IMR-90 (cell line): ENCODE results near the gene IDI2. TPM values are rescaled to one million over a fixed set of nuclear protein-coding genes. Genes with fewer than 3 reads are reported as not detected.
"Not testable (repeated sequence)": the region's sequence is repeated elsewhere in the genome, so short reads cannot be mapped to it uniquely, and the experiment has no call there.

ENCODE experiments used
- ATAC-seq: fragments of 200-7000 bp; cut with Tn5 transposase; 2 replicates; pipeline ENCODE4 v1.9.1; 2020; ENCODE audit warnings: low read depth, mild to moderate bottlenecking, moderate library complexity
- BruUV-seq: library from RNA; stranded (reverse); fragments of 400-500 nt; replicated peaks from 2 replicates; lab custom pipeline; 2021; lab: Mats Ljungman, UMichigan
- CTCF ChIA-PET: fragments of 300-600 bp; formaldehyde crosslinking; extraction: SDS; loops from one replicate; lab custom pipeline; 2021; ENCODE audit warnings: antibody characterized with exemption; lab: Yijun Ruan, JAX
- POLR2A ChIA-PET: fragments of 300-600 bp; sonication (Branson Sonifier 250); formaldehyde crosslinking; loops from one replicate; lab custom pipeline; 2022; ENCODE audit warnings: antibody characterized with exemption; ENCODE audit not compliant: unreplicated experiment; lab: Charles Lee
- DNase-seq: peaks from one replicate; pipeline ENCODE4 v3.0.0; 2013
- H2AFZ ChIP-seq: replicated peaks from 2 replicates; pipeline ENCODE3; 2013; ENCODE audit warnings: low read length, mild to moderate bottlenecking; ENCODE audit not compliant: poor library complexity
- H2AK5ac ChIP-seq: 2 replicates; pipeline ENCODE4 v1.6.1; 2013; ENCODE audit warnings: low read depth, low read length, inconsistent platforms
- H2AK9ac ChIP-seq: replicated peaks from 2 replicates; pipeline ENCODE3; 2013; ENCODE audit warnings: mild to moderate bottlenecking, low read depth, low read length, moderate library complexity; ENCODE audit not compliant: poor library complexity
- H2BK120ac ChIP-seq: 2 replicates; pipeline ENCODE4 v1.6.1; 2013; ENCODE audit warnings: low read depth, low read length, inconsistent platforms
- H2BK15ac ChIP-seq: 3 replicates; pipeline ENCODE4 v1.6.1; 2013; ENCODE audit warnings: low read depth, low read length, inconsistent platforms
- H2BK20ac ChIP-seq: 2 replicates; pipeline ENCODE4 v1.6.1; 2013; ENCODE audit warnings: low read depth, mild to moderate bottlenecking, inconsistent platforms, low read length, moderate library complexity
- H2BK5ac ChIP-seq: 2 replicates; pipeline ENCODE4 v1.6.1; 2013; ENCODE audit warnings: mild to moderate bottlenecking, low read depth, low read length, inconsistent platforms; ENCODE audit not compliant: poor library complexity, severe bottlenecking
- H3K14ac ChIP-seq: replicated peaks from 2 replicates; pipeline ENCODE4 v1.6.1; 2013; ENCODE audit warnings: low read depth, low read length, inconsistent platforms
- H3K18ac ChIP-seq: 2 replicates; pipeline ENCODE4 v1.6.1; 2013; ENCODE audit warnings: low read depth, low read length, control low read depth
- H3K23ac ChIP-seq: 2 replicates; pipeline ENCODE4 v1.6.1; 2013; ENCODE audit warnings: low read depth, low read length, inconsistent platforms
- H3K27ac ChIP-seq: 2 replicates; pipeline ENCODE4 v1.5.1; 2013; ENCODE audit warnings: mild to moderate bottlenecking, control low read depth, low read length; ENCODE audit not compliant: insufficient read depth
- H3K27me3 ChIP-seq: 2 replicates; pipeline ENCODE4 v1.6.1; 2013; ENCODE audit warnings: low read length; ENCODE audit not compliant: control insufficient read depth, insufficient read depth
- H3K36me3 ChIP-seq: 2 replicates; pipeline ENCODE4 v1.6.1; 2013; ENCODE audit warnings: low read length, mixed read lengths; ENCODE audit not compliant: control insufficient read depth, insufficient read depth
- H3K4ac ChIP-seq: 2 replicates; pipeline ENCODE4 v1.6.1; 2013; ENCODE audit warnings: low read depth, low read length, inconsistent platforms
- H3K4me1 ChIP-seq: 2 replicates; pipeline ENCODE4 v1.6.1; 2013; ENCODE audit warnings: low read length, mixed read lengths; ENCODE audit not compliant: control insufficient read depth, insufficient read depth
- H3K4me2 ChIP-seq: 2 replicates; pipeline ENCODE4 v1.6.1; 2013; ENCODE audit warnings: low read depth, mild to moderate bottlenecking, control low read depth, low read length, moderate library complexity
- H3K4me3 ChIP-seq: 2 replicates; pipeline ENCODE4 v1.5.1; 2013; ENCODE audit warnings: low read depth, mild to moderate bottlenecking, control low read depth, low read length, moderate library complexity; ENCODE audit not compliant: insufficient read depth
- H3K56ac ChIP-seq: 2 replicates; pipeline ENCODE4 v1.6.1; 2013; ENCODE audit warnings: low read length, inconsistent platforms; ENCODE audit not compliant: insufficient read depth; ENCODE audit errors: extremely low read depth
- H3K79me1 ChIP-seq, 2 experiments: 2 replicates each; pipeline ENCODE4 v1.6.1; 2013; ENCODE audit warnings: low read length in 2 of 2, inconsistent platforms in 1 of 2, low read depth in 1 of 2
- H3K9ac ChIP-seq: 2 replicates; pipeline ENCODE4 v1.6.1; 2013; ENCODE audit warnings: low read depth, low read length, control low read depth
- H3K9me1 ChIP-seq: 2 replicates; pipeline ENCODE4 v1.6.1; 2013; ENCODE audit warnings: low read length, inconsistent platforms; ENCODE audit not compliant: insufficient read depth
- H3K9me3 ChIP-seq: 2 replicates; pipeline ENCODE4 v1.6.1; 2013; ENCODE audit warnings: low read length; ENCODE audit not compliant: control insufficient read depth, insufficient read depth
- H4K20me1 ChIP-seq: 2 replicates; pipeline ENCODE4 v1.6.1; 2013; ENCODE audit warnings: low read length, inconsistent platforms; ENCODE audit not compliant: insufficient read depth
- H4K5ac ChIP-seq: 2 replicates; pipeline ENCODE4 v1.6.1; 2013; ENCODE audit warnings: mild to moderate bottlenecking, low read depth, low read length, control low read depth
- H4K8ac ChIP-seq, 2 experiments: 2 replicates each; pipeline ENCODE4 v1.6.1; 2013; ENCODE audit warnings: low read depth in 2 of 2, low read length in 2 of 2, control low read depth in 1 of 2, inconsistent platforms in 1 of 2
- H4K91ac ChIP-seq: 2 replicates; pipeline ENCODE4 v1.6.1; 2013; ENCODE audit warnings: low read depth, low read length, inconsistent platforms; ENCODE audit not compliant: insufficient read depth
- WGBS, 2 experiments: methylation state at CpG; one replicate each; pipeline versions ENCODE4 v1.1.5 to v1.1.7; 2013; ENCODE audit warnings: missing lambda C conversion rate in 2 of 2; ENCODE audit not compliant: insufficient read length in 1 of 2; ENCODE audit errors: extremely low coverage in 2 of 2; 5-methylcytosine and 5-hydroxymethylcytosine counted together
- dilution Hi-C: fragments of 300-500 bp; cut with HindIII; formaldehyde crosslinking; loops from one replicate; pipeline ENCODE4 v1.14.3; 2018; ENCODE audit warnings: low sequenced_read_pairs; ENCODE audit not compliant: unreplicated experiment
- in situ Hi-C: fragments of 300-500 bp; cut with MboI; formaldehyde crosslinking; loops from 3 replicates; pipeline ENCODE4 v1.14.3; 2019; ENCODE audit warnings: low sequenced_read_pairs, inconsistent platforms, mixed read lengths
- intact Hi-C: fragments of 100-400 bp; cut with micrococcal nuclease; formaldehyde crosslinking; loops from 2 replicates; pipeline ENCODE4 v1.10.0; 2022
- polyA plus RNA-seq, 3 experiments: library from polyadenylated mRNA; depleted of rRNA; stranded (reverse); fragments of >200 nt; gene quantifications; 2 replicates each; pipeline ENCODE4 v1.2.3, GENCODE V29; 2012; ENCODE audit warnings: low replicate concordance in 1 of 3
- total RNA-seq: library from RNA; depleted of rRNA; stranded (reverse); fragments of >200 nt; gene quantifications from 2 replicates; pipeline ENCODE4 v1.2.3, GENCODE V29; 2012

The IDI2 gene
- total and polyA plus RNA-seq, 2 of the 4 experiments (the other 2 are of a cell fraction): not detected

DNA sequence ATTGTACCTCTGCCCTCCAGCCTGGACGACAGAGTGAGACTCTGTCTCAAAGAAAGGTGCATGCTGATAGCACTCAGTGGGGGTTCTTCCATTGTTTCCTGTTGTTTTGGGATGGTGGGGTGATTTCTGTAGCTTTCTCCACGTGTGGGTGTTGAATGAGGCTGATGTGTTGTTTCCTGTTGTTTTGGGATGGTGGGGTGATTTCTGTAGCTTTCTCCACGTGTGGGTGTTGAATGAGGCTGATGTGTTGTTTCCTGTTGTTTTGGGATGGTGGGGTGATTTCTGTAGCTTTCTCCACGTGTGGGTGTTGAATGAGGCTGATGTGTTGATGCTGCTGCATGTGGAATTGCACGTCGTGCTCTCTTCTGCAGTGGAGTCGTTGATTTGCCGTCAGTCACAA is 15.7 kb downstream of the IDI2 start:
- H3K23ac ChIP-seq, H3K4me2 ChIP-seq, H3K4ac ChIP-seq, H2BK15ac ChIP-seq, H3K4me3 ChIP-seq, intact Hi-C loops, H4K8ac ChIP-seq, H2AFZ ChIP-seq, dilution Hi-C loops, DNase-seq, H3K56ac ChIP-seq, H4K5ac ChIP-seq, BruUV-seq, H2BK20ac ChIP-seq, in situ Hi-C loops, H2AK5ac ChIP-seq, POLR2A ChIA-PET, H3K27ac ChIP-seq, H2AK9ac ChIP-seq, ATAC-seq, H3K9me1 ChIP-seq, H3K14ac ChIP-seq, H3K4me1 ChIP-seq, H2BK120ac ChIP-seq, H3K9ac ChIP-seq, H3K18ac ChIP-seq, H3K27me3 ChIP-seq, H2BK5ac ChIP-seq, H4K91ac ChIP-seq, CTCF ChIA-PET, H3K9me3 ChIP-seq: not testable (repeated sequence)
- Histone ChIP-seq H3K79me1 (peaks cover 24 to 34% of the 10 kb centered on the region in 2 experiments), H4K20me1 (peaks cover 13% of the 10 kb centered on the region), H3K36me3 (peaks cover 65% of the 10 kb centered on the region)
- WGBS, 2 experiments: 80% methylated on average over 1 of the region's 8 CpGs; no CpG with 5 or more reads in 1 of the 2 experiments
